DOHH2 (cell line): ENCODE measurements around the gene FAM98B.
A peak's percentile ranks its signal among the peaks of the same experiment; 100 is the strongest.

Experiments used
- H3F3A ChIP-seq: fragments of 200-600 bp; sonication (generic), shearing (Covaris generic); 2 replicates; pipeline ENCODE4 v1.6.0; 2016; ENCODE audit warnings: antibody characterized with exemption, mild to moderate bottlenecking; ENCODE audit not compliant: control insufficient read depth, insufficient read depth
- H3K27ac ChIP-seq: fragments of 200-600 bp; sonication (generic); 2 replicates; pipeline ENCODE4 v1.5.1; 2014; ENCODE audit warnings: low read depth, mild to moderate bottlenecking, low read length, moderate library complexity
- H3K27me3 ChIP-seq: fragments of 200-600 bp; sonication (generic); 2 replicates; pipeline ENCODE4 v1.6.1; 2014; ENCODE audit warnings: mild to moderate bottlenecking, low read length, mixed read lengths; ENCODE audit not compliant: control insufficient read depth
- H3K36me3 ChIP-seq: fragments of 200-600 bp; sonication (generic); 2 replicates; pipeline ENCODE4 v1.6.1; 2014; ENCODE audit warnings: mild to moderate bottlenecking, low read length, moderate library complexity, mixed read lengths; ENCODE audit not compliant: control insufficient read depth
- H3K4me1 ChIP-seq: fragments of 200-600 bp; sonication (generic); 2 replicates; pipeline ENCODE4 v1.6.1; 2014; ENCODE audit warnings: mild to moderate bottlenecking, low read length, mixed read lengths; ENCODE audit not compliant: control insufficient read depth
- H3K4me2 ChIP-seq: fragments of 200-600 bp; sonication (generic); 2 replicates; pipeline ENCODE4 v1.6.0; 2014; ENCODE audit warnings: mild to moderate bottlenecking, low read length, moderate library complexity
- H3K4me3 ChIP-seq: fragments of 200-600 bp; sonication (generic); 2 replicates; pipeline ENCODE4 v1.5.1; 2014; ENCODE audit warnings: mild to moderate bottlenecking, low read length, mixed read lengths
- H3K79me2 ChIP-seq: fragments of 200-600 bp; sonication (generic); 2 replicates; pipeline ENCODE4 v1.6.1; 2014; ENCODE audit warnings: mild to moderate bottlenecking, low read length, mixed read lengths; ENCODE audit not compliant: control insufficient read depth
- H3K9me2 ChIP-seq: fragments of 200-600 bp; sonication (generic); replicated peaks from 2 replicates; pipeline ENCODE4 v1.6.1; 2014; ENCODE audit warnings: mild to moderate bottlenecking, low read length, mixed read lengths; ENCODE audit not compliant: control insufficient read depth
- H3K9me3 ChIP-seq: fragments of 200-600 bp; sonication (generic); 2 replicates; pipeline ENCODE4 v1.6.1; 2014; ENCODE audit warnings: antibody characterized with exemption, low read length, mixed read lengths; ENCODE audit not compliant: control insufficient read depth, insufficient read depth
- H4K20me1 ChIP-seq: fragments of 200-600 bp; sonication (generic); 2 replicates; pipeline ENCODE4 v1.6.0; 2014; ENCODE audit warnings: low read depth, mild to moderate bottlenecking, antibody characterized with exemption, low read length, moderate library complexity; ENCODE audit not compliant: control insufficient read depth, insufficient read depth
- CTCF ChIP-seq: fragments of 200-600 bp; sonication (generic); IDR thresholded peaks from one replicate; pipeline ENCODE4 v1.5.1; 2014; ENCODE audit warnings: antibody characterized with exemption, mild to moderate bottlenecking, low read depth, low read length; ENCODE audit not compliant: poor library complexity, severe bottlenecking
- EZH2phosphoT487 ChIP-seq: fragments of 200-600 bp; sonication (generic); IDR thresholded peaks from 2 replicates; pipeline ENCODE4 v1.6.1; 2017; ENCODE audit warnings: borderline replicate concordance, mild to moderate bottlenecking, antibody characterized with exemption, low read length, moderate library complexity, mixed read lengths

FAM98B gene

GRCh38 chr15:38470816-38471215 lies 16.9 kb downstream of the FAM98B start:
- Histone ChIP-seq H3K79me2 (no peaks in the 10 kb centered on the region), H3K4me1 (no peaks in the 10 kb centered on the region), H3K9me3 (no peaks in the 10 kb centered on the region), H3K27me3 (no peaks in the 10 kb centered on the region), H3F3A (no peaks in the 10 kb centered on the region), H3K36me3 (peaks cover 24% of the 10 kb centered on the region), H3K4me3 (no peak overlapping the region), H3K9me2 (no peaks in the 10 kb centered on the region), H4K20me1 (no peaks in the 10 kb centered on the region), H3K27ac (no peak overlapping the region), H3K4me2 (no peak overlapping the region)
- no peak for TF ChIP-seq CTCF
- no peak for TF ChIP-seq EZH2phosphoT487

- no peaks in the 10 kb centered on the region for H3K9me2 ChIP-seq
- H3K4me3 ChIP-seq = no peak overlapping the region
- no peaks in the 10 kb centered on the region for H4K20me1 ChIP-seq
- H3K79me2 ChIP-seq = no peaks in the 10 kb centered on the region
- H3F3A ChIP-seq = no peaks in the 10 kb centered on the region
- H3K36me3 ChIP-seq = peaks cover 31% of the 10 kb centered on the region
- no peaks in the 10 kb centered on the region for H3K9me3 ChIP-seq
- TF ChIP-seq CTCF (no peak), EZH2phosphoT487 (no peak)
- no peaks in the 10 kb centered on the region for H3K27me3 ChIP-seq
- H3K4me1 ChIP-seq = no peaks in the 10 kb centered on the region
- H3K27ac ChIP-seq = no peak overlapping the region
- H3K4me2 ChIP-seq = no peak overlapping the region
Measured at GRCh38 chr15:38471974-38472373, 18.0 kb downstream of the FAM98B start.

GRCh38 chr15:38474155-38474757 lies 20.3 kb downstream of the FAM98B start:
- H3K4me3 ChIP-seq = no peak overlapping the region
- no peak for TF ChIP-seq EZH2phosphoT487
- TF ChIP-seq CTCF = peak; percentile 69
- H3K9me2 ChIP-seq = no peaks in the 10 kb centered on the region
- H3K4me1 ChIP-seq = no peaks in the 10 kb centered on the region
- H3K79me2 ChIP-seq = no peaks in the 10 kb centered on the region
- H3K27me3 ChIP-seq = no peaks in the 10 kb centered on the region
- H3K9me3 ChIP-seq = no peaks in the 10 kb centered on the region
- no peaks in the 10 kb centered on the region for H4K20me1 ChIP-seq
- H3K36me3 ChIP-seq = peaks cover 36% of the 10 kb centered on the region
- no peaks in the 10 kb centered on the region for H3F3A ChIP-seq
- H3K27ac ChIP-seq = no peak overlapping the region
- H3K4me2 ChIP-seq = no peak overlapping the region
